ENCODE measurements around the gene C16orf95.

The C16orf95 gene

GRCh38 chr16:87353613-87354012, 36.4 kb upstream of the C16orf95 start:
- H3K27ac ChIP-seq: no peak overlapping the region
- CTCF ChIA-PET: no interaction called here
- DNase-seq (ENCODE audit: low spot score): no peak
- POLR2A ChIA-PET (ENCODE audit: low non-redundant PET): no interaction called here
- TF ChIP-seq, protein P1, sequence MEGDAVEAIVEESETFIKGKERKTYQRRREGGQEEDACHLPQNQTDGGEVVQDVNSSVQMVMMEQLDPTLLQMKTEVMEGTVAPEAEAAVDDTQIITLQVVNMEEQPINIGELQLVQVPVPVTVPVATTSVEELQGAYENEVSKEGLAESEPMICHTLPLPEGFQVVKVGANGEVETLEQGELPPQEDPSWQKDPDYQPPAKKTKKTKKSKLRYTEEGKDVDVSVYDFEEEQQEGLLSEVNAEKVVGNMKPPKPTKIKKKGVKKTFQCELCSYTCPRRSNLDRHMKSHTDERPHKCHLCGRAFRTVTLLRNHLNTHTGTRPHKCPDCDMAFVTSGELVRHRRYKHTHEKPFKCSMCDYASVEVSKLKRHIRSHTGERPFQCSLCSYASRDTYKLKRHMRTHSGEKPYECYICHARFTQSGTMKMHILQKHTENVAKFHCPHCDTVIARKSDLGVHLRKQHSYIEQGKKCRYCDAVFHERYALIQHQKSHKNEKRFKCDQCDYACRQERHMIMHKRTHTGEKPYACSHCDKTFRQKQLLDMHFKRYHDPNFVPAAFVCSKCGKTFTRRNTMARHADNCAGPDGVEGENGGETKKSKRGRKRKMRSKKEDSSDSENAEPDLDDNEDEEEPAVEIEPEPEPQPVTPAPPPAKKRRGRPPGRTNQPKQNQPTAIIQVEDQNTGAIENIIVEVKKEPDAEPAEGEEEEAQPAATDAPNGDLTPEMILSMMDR (conservative IDR thresholded peaks at IDR 0.05; ENCODE audit: low read depth): no peak

DNA sequence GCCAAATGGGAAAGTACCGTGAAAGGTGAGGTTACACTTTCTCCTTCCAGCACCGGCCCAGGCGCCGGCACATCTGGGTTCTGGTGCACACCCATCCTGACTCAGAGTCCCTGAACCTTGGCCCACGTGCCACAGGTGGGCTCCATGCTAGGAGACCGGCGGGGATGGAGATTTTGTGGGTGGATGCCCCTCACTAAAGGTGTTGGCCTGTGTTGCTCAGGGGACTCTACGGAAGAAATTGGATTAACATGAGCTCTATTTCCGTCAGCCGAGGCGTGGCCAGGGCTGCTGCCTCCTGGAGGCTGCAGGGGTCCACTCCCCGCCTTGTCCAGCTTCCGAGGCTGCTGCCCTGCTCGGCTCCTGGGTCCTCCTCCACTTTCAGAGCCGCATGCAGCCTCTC, 35.6 kb upstream of the C16orf95 start:
- POLR2A ChIA-PET (ENCODE audit: low non-redundant PET): no interaction called here
- CTCF ChIA-PET: no interaction called here
- no peak overlapping the region for H3K27ac ChIP-seq
- DNase-seq (ENCODE audit: low spot score): no peak
- TF ChIP-seq, protein P1 (conservative IDR thresholded peaks at IDR 0.05; ENCODE audit: low read depth): no peak

GRCh38 chr16:87351320-87351698, 34.1 kb upstream of the C16orf95 start:
- POLR2A ChIA-PET (ENCODE audit: low non-redundant PET): no interaction called here

GRCh38 chr16:87350681-87351319, 33.6 kb upstream of the C16orf95 start:
- DNase-seq (ENCODE audit: low spot score): no peak
- ChIA-PET CTCF (no interaction called here), POLR2A (ENCODE audit: low non-redundant PET) (no interaction called here)
- H3K27ac ChIP-seq: no peak overlapping the region
- TF ChIP-seq, protein P1 (conservative IDR thresholded peaks at IDR 0.05; ENCODE audit: low read depth): no peak

More at GRCh38 chr16:87351320-87351698, 34.1 kb upstream of the C16orf95 start:
- TF ChIP-seq, protein P1 (conservative IDR thresholded peaks at IDR 0.05; ENCODE audit: low read depth): no peak
- CTCF ChIA-PET: no interaction called here
- no peak for DNase-seq (ENCODE audit: low spot score)
- H3K27ac ChIP-seq: no peak overlapping the region

GRCh38 chr16:87350031-87350430, 32.8 kb upstream of the C16orf95 start:
- POLR2A ChIA-PET (ENCODE audit: low non-redundant PET): no interaction called here
- CTCF ChIA-PET: interaction anchor here (0.7 kb wide), 1 partner anchor 44 kb away, joined by 3 read pairs; no protein-coding TSS in a partner anchor
- TF ChIP-seq, protein P1 (conservative IDR thresholded peaks at IDR 0.05; ENCODE audit: low read depth): no peak

DNA sequence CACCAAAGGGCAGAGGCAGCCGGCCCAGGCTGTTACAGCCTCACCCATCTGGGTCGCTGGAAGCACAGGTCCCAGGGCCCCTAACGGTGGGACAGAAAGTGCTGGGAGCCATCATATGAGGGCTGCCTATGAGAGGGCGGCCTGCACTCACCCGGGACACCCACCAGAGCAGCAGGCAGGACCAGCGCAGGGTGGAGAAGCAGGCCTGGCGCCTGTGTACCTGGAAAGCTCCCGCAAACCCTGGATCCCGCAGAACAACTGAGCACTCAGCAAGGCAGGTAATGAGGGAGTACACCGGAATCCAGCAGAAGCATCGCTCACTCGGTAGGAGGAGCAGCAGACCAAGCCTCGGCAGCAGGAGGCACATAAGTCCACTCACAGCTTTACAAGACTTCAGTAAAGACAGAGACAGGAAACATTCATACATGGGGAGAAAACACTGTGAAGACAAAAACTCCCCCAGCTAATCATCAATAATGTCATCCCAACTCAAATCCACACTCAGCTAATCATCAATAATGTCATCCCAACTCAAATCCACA, 31.5 kb upstream of the C16orf95 start:
- DNase-seq (ENCODE audit: low spot score): no peak
- TF ChIP-seq, protein P1 (conservative IDR thresholded peaks at IDR 0.05; ENCODE audit: low read depth): no peak
- CTCF ChIA-PET: interaction anchor here (0.7 kb wide), 1 partner anchor 95 kb away, joined by 3 read pairs; no protein-coding TSS in a partner anchor
- POLR2A ChIA-PET (ENCODE audit: low non-redundant PET): interaction anchor here (0.7 kb wide), 1 partner anchor 319 kb away, joined by 5 read pairs; no protein-coding TSS in a partner anchor
- 0 out of 2 replicates have a peak overlapping the region, but pooled peaks have one; percentile 1 for H3K27ac ChIP-seq

More at GRCh38 chr16:87350031-87350430, 32.8 kb upstream of the C16orf95 start:
- no peak overlapping the region; the same call in 1 of the 2 replicates for H3K27ac ChIP-seq
- DNase-seq (ENCODE audit: low spot score): no peak

All from RWPE1 (cell line).